ENCODE data around the gene AGBL1.

Gene AGBL1

DNA sequence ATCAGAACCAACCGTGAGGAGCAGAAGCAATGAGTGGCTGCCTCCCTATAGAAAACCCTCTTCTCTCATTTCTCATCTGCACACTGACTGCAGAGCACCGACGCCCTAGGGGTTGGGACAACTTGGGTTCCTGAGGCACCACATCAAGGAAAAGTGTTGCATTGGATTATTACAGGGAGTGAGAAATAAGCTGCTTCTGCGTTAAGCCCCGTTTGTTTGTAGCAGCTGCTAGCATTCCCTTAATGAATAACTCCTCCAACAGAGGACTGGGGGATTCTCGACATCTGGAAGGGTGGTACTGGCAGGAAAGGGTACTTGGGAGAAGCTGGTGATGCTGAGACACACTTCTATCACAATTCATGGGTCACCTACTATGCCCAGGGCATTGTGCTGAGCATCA lies 25.3 kb upstream of the AGBL1 start:
- TF ChIP-seq, protein P1, sequence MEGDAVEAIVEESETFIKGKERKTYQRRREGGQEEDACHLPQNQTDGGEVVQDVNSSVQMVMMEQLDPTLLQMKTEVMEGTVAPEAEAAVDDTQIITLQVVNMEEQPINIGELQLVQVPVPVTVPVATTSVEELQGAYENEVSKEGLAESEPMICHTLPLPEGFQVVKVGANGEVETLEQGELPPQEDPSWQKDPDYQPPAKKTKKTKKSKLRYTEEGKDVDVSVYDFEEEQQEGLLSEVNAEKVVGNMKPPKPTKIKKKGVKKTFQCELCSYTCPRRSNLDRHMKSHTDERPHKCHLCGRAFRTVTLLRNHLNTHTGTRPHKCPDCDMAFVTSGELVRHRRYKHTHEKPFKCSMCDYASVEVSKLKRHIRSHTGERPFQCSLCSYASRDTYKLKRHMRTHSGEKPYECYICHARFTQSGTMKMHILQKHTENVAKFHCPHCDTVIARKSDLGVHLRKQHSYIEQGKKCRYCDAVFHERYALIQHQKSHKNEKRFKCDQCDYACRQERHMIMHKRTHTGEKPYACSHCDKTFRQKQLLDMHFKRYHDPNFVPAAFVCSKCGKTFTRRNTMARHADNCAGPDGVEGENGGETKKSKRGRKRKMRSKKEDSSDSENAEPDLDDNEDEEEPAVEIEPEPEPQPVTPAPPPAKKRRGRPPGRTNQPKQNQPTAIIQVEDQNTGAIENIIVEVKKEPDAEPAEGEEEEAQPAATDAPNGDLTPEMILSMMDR (conservative IDR thresholded peaks at IDR 0.05; ENCODE audit: low read depth, low read length): no peak
- Histone ChIP-seq H3K4me1 (ENCODE audit: low read depth, poor library complexity, severe bottlenecking) (no peaks in the 10 kb centered on the region), H3K36me3 (ENCODE audit: insufficient read depth) (no peaks in the 10 kb centered on the region)

DNA sequence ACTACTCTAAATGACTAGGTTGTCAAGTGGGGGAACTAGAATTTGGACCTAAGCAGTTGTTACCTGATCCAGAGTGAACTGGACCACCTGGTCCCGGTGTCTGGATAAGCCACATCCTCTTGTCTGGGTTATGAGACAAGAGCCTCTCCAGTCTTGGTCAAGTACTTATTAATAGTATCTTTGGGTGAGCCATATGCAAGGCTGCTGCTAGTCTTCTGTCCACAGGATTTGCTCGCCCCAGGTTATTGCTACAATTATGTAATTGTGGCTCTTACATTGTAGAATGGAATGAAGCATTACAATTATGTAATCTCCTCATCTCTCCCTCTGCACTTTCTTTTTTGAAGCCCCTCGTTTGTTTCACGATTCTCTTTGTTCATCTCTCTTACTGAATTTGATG lies 24.0 kb upstream of the AGBL1 start:
- no peak overlapping the region for H3K4me3 ChIP-seq (IDR thresholded peaks at IDR 0.05; ENCODE audit: insufficient read depth, low read depth, low read length)
- no peaks in the 10 kb centered on the region for H4K20me1 ChIP-seq (ENCODE audit: insufficient read depth)
- no peak overlapping the region for H3K9ac ChIP-seq
- H3K4me2 ChIP-seq: no peak overlapping the region
- H3K27me3 ChIP-seq (ENCODE audit: insufficient read depth, low read depth): no peaks in the 10 kb centered on the region
- no peaks in the 10 kb centered on the region for H3K4me1 ChIP-seq (ENCODE audit: low read depth, poor library complexity, severe bottlenecking)
- H3K27ac ChIP-seq: no peak overlapping the region
- H3K36me3 ChIP-seq (ENCODE audit: insufficient read depth): no peaks in the 10 kb centered on the region
- H3K79me2 ChIP-seq (ENCODE audit: insufficient read depth, low read depth): no peaks in the 10 kb centered on the region
- no peak overlapping the region for H2AFZ ChIP-seq (ENCODE audit: low read depth)
- TF ChIP-seq, protein P1 (conservative IDR thresholded peaks at IDR 0.05; ENCODE audit: low read depth, low read length): no peak

More for the DNA sequence above, 25.3 kb upstream of the AGBL1 start:
- no peaks in the 10 kb centered on the region for H3K27me3 ChIP-seq (ENCODE audit: insufficient read depth, low read depth)
- H3K4me3 ChIP-seq (IDR thresholded peaks at IDR 0.05; ENCODE audit: insufficient read depth, low read depth, low read length): no peak overlapping the region
- no peaks in the 10 kb centered on the region for H4K20me1 ChIP-seq (ENCODE audit: insufficient read depth)
- H3K4me2 ChIP-seq: no peak overlapping the region
- no peaks in the 10 kb centered on the region for H3K79me2 ChIP-seq (ENCODE audit: insufficient read depth, low read depth)
- H3K9ac ChIP-seq: no peak overlapping the region
- no peak overlapping the region for H3K27ac ChIP-seq
- H2AFZ ChIP-seq (ENCODE audit: low read depth): no peak overlapping the region

DNA sequence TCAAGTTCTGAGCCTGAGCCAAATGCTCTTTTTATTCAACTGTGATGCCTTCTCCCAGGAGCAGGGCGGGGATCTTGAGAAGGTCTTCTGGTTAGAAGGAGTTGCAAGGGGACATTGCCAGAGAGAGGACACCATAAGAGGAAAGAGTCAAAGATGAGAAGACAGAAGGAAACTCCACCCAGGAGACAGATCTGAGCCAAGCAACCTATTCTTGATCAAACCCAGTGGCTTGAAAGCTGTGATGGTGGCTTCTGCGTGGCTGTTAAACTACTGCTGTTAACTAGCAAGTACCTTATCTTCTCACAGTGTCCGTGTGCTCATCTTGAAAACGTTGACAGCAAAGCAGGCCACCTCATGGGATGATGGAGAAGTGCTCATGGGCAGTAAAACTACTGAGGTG lies 19.8 kb upstream of the AGBL1 start:
- Histone ChIP-seq H4K20me1 (ENCODE audit: insufficient read depth) (no peaks in the 10 kb centered on the region), H3K36me3 (ENCODE audit: insufficient read depth) (no peaks in the 10 kb centered on the region), H3K4me1 (ENCODE audit: low read depth, poor library complexity, severe bottlenecking) (no peaks in the 10 kb centered on the region), H3K4me2 (no peak overlapping the region), H2AFZ (ENCODE audit: low read depth) (no peak overlapping the region), H3K9ac (no peak overlapping the region), H3K4me3 (IDR thresholded peaks at IDR 0.05; ENCODE audit: insufficient read depth, low read depth, low read length) (no peak overlapping the region), H3K27ac (no peak overlapping the region), H3K27me3 (ENCODE audit: insufficient read depth, low read depth) (no peaks in the 10 kb centered on the region), H3K79me2 (ENCODE audit: insufficient read depth, low read depth) (no peaks in the 10 kb centered on the region)
- TF ChIP-seq, protein P1 (conservative IDR thresholded peaks at IDR 0.05; ENCODE audit: low read depth, low read length): no peak

DNA sequence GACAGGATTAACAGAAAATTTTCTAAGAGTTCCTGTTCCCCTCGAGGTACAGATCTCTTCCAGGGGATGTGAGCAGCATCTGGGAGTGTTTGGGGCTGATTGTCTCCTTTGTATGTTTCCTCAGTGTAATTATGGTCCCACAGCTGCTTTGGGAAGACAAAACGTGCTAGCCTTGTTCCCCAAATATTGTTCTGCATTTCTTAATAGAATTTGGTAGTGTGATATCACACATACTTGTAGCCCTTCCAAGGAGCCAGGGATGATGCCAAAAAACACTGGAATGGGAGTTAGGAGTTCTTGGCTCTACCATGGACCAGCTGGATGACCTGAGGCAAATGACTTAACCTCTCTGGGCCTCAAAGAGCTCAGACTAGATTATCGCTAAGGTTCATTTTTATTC lies 19.0 kb upstream of the AGBL1 start:
- H3K4me2 ChIP-seq: no peak overlapping the region
- no peak overlapping the region for H3K4me3 ChIP-seq (IDR thresholded peaks at IDR 0.05; ENCODE audit: insufficient read depth, low read depth, low read length)
- no peaks in the 10 kb centered on the region for H4K20me1 ChIP-seq (ENCODE audit: insufficient read depth)
- no peak overlapping the region for H3K9ac ChIP-seq
- H2AFZ ChIP-seq (ENCODE audit: low read depth): no peak overlapping the region
- H3K79me2 ChIP-seq (ENCODE audit: insufficient read depth, low read depth): no peaks in the 10 kb centered on the region
- no peak overlapping the region for H3K27ac ChIP-seq
- no peaks in the 10 kb centered on the region for H3K4me1 ChIP-seq (ENCODE audit: low read depth, poor library complexity, severe bottlenecking)
- no peaks in the 10 kb centered on the region for H3K27me3 ChIP-seq (ENCODE audit: insufficient read depth, low read depth)
- no peaks in the 10 kb centered on the region for H3K36me3 ChIP-seq (ENCODE audit: insufficient read depth)
- TF ChIP-seq, protein P1 (conservative IDR thresholded peaks at IDR 0.05; ENCODE audit: low read depth, low read length): no peak
